HG03095 (cell line): ENCODE measurements around the gene GART.
"Not testable (repeated sequence)": the region's sequence is repeated elsewhere in the genome, so short reads cannot be mapped to it uniquely, and the experiment has no call there.

Experiments
- ATAC-seq: cut with Tn5 transposase; IDR thresholded peaks from one replicate; pipeline ENCODE4 v1.9.1; 2021; ENCODE audit warnings: moderate library complexity; ENCODE audit not compliant: unreplicated experiment

GART gene

DNA sequence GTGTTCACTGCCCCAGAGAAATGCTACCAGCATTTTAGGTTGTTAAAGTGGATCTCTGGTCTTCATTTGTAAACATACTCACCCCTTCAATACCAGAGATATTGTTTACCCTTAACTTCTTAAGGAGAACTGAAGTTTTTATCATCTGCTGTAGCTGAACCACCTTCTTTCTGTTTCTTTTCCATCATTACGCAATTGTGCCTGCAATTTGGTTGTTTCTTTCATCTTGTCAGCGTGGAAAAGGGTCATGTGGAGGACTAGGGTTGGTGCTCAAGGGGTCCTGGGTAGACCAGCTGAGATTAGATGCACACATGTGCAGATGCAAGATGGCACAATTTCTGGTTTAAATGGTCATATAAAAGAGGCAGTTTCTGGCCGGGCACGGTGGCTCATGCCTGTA lies 23.0 kb downstream of the GART start:
- no peak for ATAC-seq

DNA sequence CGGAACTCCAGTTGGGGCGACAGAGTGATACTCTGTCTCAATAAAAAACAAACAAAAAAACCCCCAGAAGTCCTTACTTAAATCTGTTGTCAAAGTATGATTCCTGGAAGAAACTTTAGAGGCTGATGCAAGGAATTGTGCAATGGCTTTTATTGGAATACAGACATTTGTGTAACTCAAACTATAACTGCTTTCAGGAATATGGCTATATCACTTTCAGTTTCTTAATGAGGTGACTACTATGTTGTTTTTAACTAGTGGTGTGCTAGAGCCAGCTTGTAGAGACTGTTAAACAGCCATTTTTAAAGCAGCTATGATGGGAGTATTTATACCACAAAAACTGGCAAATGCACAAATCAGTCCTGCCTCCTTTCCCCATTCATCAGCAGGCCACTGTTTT lies 27.7 kb downstream of the GART start:
- no peak for ATAC-seq

DNA sequence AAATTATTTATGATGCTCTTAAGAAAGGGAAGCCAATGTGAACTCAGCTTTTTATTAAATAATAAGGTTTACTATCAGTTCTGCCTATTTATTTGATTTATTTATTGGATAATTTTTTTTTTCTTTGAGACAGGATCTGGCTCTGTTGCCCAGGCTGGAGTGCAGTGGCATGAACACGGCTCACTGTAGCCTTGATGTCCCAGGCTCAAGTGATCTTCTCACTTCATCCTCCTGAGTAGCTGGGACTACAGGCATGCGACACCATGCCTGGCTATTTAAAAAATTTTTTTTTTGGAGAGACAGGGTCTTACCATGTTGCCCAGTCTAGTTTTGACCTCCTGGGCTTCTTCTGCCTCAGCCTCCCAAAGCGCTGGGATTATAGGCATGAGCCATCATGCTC lies 29.4 kb downstream of the GART start:
- no peak for ATAC-seq

DNA sequence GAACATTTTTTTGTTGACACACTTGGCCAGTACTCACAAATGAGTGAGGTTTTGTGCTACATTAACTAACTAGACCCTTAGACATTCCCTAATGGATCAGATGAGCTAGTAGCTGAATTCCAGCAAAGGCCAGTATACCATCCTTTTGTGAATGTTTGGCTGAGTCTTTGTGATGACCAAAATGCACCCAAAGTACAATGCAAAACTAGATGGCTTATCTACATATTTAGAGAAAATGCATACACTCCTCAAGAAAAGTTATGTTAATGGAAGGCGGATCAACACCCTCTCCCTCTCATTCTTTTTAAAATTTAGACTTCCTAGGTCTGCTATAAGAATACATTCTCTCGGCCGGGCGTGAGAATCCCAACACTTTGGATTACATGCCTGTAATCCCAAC lies 30.3 kb downstream of the GART start:
- ATAC-seq, result no peak

DNA sequence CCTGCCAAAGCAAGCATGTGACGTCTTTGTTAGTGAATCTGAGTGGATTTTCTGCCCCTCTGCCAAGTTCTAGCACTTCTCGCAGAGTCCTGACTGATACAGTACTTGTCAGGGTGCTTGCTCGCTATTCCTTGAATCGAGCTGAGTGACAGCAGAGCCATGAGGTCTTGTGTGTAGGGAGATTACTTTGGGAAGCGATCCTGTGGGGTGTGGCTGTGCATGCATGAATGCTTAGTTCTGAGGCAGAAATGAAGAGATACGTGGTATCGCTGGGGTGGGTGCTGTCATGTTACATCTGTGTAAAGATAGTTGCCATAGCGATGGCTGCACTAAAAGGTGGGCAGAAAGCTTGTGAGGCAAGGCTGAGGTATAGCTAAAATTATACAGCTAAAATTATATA lies 31.1 kb downstream of the GART start:
- no peak for ATAC-seq

DNA sequence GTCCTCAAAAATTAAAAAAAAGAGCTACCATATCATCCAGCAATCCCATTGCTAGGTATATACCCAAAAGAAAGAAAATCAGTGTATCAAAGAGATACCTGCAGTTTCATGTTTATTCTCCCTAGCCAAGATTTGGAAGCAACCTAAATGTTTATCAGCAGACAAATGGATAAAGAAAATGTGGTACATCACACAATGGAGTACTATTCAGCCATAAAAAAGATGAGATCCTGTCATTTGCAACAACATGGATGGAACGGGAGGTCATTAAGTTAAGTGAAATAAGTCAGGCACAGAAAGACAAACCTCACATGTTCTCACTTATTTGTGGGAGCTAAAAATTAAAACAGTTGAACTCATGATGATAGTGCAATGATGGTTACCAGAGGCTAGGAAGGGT lies 34.9 kb downstream of the GART start:
- not testable (repeated sequence) for ATAC-seq

DNA sequence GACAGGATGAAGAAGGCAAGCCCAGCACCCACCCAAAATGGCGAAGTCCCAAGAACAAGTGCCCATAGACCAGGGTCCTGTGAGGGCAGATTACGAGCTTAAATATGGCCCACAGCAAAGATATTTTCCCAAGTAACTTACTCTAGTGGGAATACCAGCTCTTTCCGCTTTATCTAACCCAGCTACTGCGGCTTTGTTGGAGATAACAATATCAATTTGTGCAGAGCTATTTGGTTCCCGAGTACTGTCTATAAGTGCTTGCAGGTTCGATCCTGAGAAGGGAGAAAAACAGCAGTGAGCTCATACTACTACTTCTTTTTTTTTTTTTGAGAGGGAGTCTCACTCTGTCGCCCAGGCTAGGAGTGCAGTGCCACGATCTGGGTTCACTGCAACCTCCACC lies 36.1 kb downstream of the GART start:
- ATAC-seq, result no peak

DNA sequence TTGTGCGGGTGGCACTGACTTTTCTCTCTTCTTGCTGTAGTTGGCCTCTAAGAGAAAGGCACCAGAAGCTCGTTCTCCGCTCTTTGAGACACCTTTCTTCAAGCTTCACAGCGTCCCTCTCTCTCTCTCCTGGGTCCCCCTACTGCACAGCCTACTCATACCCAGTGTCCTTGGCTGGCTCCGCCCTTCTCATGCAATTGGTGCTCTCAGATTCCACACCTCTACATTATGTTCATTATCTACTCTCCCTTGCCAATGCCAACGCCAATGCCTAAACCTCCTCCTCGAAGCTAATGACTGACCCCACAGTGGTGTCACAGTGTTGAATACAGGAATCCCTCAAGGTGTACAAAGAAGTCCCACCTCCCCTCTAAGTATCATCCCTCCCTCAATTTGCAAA lies 45.6 kb downstream of the GART start:
- ATAC-seq, result no peak

DNA sequence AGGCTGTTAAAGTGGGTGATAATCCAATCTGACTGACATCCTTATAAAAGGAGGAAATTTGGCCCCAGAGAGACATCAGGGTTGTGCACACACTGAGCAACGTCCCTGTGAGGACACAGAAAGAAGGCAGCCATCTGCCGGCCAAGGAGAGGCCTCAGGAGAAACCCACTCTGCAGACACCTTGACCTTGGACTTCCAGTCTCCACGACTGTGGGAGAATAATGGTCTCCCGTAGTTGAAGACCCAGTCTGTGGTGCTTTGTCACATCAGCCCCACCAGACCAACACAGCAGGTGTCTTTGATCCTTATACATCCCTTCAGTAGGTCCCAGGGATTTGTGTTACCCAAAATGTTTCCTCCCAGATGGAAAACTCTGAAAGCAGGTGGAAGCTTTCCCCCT lies 46.2 kb downstream of the GART start:
- ATAC-seq, result no peak

DNA sequence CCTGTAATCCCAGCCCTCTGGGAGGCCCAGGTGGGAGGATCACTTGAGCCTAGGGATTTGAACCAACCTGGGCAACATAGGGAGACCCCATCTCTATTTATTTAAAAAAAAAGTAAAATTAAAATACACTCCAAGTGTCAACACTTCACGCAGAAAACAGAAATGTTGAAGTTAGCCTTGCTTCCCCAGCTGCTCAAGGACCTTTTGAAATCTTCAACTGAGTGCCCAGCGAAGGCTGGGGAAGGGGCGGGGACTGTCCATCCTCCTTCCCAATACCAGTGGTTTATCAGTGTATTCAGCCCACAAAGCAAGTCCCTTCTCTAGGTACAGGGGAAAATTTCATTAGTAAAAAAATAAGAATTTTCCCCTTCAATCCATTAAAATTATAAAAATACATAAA lies 48.2 kb downstream of the GART start:
- no peak for ATAC-seq

DNA sequence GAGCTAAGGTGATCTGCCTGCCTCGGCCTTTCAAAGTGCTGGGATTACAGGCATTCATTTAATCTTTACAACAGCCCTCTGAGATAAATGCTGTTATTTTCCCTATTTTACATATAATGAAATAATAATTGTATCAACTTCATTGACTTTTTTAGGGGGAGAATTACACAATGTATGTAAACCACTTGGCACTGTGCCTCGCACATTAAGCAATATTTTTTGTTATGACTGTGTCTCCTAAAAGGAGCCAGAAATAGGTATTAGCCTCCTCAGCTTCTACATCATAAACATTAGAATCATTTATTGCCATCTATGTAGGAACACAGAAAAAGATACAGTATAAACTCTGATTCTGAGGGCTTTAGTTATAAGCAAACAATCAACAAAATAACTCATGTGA lies 49.3 kb downstream of the GART start:
- ATAC-seq, result no peak

DNA sequence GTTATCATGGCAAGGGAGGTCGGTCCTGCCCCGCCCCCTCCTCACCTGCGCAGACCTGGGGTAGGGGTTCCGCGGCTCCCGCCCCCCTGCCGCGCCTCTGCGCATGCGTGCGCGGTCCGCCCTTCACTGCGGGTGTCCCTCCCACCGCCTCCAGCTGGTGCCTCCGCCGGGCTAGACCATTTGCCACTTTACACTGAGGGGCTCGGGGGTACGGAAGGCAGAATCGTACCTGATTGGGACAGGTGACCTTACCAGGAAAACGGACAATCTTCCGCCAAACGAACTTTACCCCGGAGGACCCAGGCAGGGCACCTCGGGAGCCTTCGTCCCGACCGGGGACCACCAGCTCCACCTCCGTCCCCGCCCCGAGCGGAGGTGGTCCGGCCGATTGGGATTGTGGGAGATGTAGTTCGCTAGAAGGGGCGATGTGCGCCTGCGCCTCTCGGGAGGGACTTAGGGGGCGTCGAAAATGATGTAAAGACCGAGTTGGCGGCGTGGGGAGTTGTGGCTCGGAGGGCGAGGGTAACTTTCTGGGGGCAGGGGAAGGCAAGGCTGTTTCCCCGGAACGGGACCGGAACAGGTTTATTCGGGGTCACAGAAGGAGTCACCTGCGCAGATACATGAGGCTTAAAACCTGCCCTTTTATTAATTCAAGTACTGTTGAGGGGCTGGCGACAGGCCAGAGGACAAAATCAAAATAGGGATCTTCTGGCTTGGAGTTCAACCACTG lies 50.4 kb downstream of the GART start, which contains the start of gene DNAJC28:
Gene DNAJC28, minus strand, starts transcription at position 344 of the 730 bp plus-strand sequence. CDS start 2,323 bp downstream, outside the sequence.
- peak; percentile 93 for ATAC-seq

DNA sequence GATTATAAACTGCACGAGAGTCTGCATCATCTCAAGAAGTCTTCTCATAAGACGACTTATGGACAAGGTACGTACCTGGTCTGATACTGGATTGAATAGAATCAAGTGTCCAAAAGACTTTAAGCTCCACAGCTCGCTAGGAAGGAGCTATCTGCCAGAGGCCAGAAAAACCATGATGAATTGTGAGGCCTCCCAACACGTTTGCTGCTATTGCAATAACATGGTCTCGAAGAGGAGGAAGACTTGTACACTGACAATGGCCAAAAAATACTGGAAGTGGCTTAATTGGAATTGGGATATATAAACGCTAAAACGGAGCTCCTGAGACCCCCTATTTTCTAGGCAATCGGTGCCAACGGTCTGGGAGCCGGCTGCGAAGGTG lies 50.9 kb downstream of the GART start:
- no peak for ATAC-seq

DNA sequence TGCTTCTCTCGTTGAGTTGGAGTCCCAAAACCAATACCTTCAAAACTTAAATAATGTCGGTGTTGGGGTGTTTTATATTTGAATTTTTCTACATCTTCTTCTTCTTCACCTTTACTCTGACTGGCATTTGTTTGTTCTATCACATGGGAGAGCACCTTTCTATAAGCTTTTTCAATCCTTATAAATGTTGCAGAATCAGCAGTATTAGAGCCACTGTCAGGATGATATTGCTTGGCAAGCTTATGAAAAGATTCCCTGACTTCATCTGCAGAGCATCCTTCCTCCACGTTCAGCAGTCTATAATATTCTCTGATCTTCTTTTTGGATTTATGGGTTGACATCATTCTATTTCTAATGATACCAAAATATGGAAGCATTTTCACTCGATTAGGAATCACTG lies 53.0 kb downstream of the GART start:
- no peak for ATAC-seq

DNA sequence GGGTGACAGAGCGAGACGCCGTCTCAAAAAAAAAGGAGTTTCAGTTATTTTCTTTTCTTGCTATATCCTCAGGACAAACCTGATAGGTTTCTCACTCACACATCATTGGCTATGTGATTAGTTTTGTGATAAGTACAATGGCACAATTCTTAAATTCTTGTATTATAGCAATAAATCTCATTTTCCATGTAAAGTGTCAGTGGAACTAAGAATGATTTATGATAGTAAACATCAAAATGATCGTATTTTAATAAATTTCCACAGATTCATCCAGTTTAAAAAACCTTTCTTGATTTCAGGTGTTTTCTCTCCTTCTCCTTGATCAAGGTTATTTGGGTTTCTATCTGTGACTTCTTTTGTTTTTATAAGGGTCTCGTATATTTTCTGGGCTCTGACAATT lies 53.9 kb downstream of the GART start:
- no peak for ATAC-seq

DNA sequence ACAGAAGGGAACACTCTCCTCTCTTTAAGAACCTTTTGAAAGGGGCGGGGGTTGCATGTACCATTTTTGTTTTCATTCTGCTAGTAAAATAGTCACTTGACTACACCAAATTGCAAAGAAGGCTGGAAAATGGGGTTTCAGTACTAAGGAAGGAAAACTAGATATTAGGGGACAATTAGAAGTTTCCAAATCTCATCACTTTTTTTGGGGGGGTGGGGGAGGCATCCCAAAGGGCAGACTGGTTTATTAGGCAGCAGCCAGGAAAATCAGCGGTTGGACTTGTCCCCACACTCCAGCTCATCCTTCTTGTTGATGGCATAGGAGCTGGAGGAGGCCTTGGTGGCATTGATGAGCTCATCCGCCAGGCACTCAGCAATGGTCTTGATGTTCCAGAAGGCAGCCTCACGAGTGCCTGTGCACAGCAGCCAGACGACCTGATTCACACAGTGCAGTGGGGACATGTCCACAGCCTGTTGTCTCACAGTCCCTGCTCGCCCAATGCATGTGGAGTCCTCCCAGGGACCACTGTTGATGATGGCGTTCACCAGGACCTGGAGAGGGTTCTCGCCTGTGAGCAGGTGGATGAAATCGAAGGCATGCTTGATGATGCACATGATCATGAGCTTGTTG lies 60.5 kb downstream of the GART start:
- ATAC-seq, result no peak

DNA sequence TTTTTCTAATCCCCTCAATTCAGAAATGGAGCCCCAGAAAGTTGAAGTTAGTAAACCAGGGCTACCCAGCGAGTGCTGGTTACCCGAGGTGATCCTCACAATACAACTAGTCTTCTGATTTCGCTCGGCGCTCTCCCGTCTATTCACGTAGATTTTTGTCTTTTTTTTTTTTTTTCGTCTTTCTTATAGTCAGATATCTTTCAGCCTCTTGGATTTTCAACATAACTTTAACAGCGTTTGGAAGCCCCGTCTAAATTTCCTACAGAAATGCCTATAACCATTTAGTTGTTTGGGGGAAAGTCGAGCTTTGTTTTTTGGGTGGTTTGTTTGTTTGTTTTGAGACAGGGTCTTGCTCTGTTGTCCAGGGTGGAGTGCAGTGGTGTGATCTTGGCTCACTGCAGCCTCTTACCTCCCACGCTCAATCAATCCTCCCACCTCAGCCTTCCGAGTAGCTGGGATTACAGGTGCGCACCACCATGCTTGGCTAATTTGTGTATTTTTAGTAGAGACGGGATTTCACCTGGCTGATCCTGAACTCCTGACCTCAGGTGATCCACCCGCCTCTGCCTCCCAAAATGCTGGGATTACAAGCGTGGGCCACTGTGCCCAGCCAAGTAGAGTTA lies 61.3 kb downstream of the GART start:
- ATAC-seq, result no peak

DNA sequence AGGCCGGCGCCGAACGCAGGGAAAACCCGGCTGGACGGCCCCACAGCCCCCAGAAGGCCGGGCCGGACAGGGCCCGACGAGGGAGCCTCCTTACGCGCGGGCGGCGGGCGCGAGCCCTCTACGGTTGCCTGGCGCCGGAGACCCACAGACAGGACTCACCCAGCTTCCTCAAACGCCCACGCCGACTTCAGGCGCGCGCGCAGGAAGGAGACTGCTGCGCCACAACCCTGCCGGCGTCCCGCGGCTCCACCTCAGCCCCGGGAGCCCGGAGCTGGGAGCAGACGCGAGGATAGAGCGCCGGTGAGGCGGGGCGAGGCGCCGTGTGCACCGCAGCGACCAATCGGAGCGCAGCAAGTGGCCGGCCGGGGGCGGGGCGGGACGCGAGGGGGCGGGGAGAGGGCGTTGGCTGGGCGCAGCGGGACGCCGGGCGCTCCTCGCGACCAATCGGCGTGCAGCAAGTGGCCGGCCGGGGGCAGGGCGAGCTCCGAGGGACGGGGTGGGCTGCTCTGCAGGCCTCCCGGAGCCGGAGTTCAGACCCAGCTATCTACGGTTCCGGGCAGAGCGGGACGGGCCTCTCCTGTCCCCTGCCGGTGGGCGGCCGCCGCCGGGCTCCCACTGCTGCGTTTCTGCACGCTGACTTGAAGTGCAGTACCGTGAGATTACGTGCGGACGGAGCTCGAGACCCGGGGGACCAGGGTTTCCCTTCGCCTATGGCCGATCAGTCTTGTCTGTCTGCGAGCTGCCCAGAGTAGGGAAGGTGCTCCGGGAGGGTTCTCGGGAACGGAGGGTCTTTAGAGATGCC lies 62.0 kb downstream of the GART start, which contains the start of gene TMEM50B:
Gene TMEM50B, minus strand, starts transcription at position 296 of the 802 bp plus-strand sequence. CDS start 11,089 bp downstream, outside the sequence.
- peak; percentile 88 for ATAC-seq

DNA sequence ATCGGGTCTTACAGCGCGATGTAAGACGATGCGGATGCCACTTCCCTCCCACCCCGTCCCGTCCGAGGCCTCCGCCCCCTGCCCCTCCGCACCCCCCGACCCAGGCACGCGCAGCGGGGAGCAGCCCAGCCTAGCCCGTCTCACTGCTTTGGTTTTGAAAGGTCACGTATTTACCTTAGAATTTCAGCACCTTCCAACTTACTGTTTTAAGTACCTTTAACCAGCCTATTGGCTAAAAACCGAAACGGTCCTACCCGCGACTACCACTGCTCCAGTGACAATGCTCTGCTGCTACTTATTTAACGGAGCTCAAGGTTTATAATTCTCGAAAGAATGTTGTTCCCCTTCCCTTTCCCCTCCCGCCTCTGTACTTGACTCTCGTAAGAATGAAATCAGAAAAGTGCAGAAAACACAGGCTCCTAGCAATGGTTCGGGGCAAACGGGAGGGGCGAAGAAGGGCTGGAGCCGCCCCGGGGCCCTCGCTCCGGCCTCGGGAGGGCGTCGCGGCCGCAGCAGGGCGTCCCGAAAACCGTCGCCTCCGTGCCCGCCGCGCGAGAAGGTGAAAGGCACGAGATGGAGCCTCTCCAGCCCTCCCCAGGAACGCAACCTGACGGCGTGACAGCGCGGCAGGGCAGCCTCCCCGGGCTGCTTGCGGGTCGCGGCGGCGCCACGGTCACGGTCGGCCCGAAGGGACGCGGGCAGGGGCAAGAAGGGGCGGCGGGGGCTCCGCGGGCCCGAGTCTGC lies 62.8 kb downstream of the GART start:
- ATAC-seq, result peak; percentile 22

DNA sequence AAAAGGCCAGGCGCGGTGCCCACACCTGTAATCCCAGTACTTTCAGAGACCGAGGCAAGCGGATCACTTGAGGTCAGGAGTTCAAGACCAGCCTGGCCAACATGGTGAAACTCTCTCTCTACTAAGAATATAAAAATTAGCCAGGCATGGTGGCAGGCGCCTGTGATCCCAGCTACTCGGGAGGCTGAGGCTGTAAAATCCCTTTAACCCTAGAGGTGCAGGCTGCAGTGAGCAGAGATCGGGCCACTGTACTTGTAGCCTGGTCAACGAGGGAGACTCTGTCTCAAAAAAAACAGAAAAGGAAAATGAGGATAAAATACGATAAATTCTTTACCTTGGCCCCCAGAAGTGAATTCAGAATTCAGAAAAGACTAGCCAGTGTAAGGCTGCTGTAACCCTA lies 63.7 kb downstream of the GART start:
- no peak for ATAC-seq

DNA sequence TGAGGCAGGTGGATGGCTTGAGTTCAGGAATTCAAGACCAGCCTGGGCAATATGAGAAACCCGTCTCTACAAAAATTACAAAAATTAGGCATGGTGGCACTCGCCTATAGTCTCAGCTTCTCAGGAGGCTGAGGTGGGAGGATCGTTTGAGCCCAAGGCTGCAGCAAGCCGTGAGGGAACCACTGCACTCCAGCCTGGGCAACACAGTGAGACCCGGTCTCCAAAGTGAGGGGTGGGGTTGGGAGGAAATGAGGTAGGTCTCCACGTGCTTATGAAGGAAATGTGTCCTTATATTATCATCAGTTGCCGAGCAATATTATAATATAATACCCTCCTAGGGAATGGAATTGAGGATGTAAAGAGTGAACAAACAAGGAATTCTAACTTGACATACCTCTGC lies 64.9 kb downstream of the GART start:
- no peak for ATAC-seq
